IPS DF 6.9 (cell line): ENCODE results near the gene FLNB.
"Not testable (repeated sequence)": the region's sequence is repeated elsewhere in the genome, so short reads cannot be mapped to it uniquely, and the experiment has no call there.

Experiments used
- DNase-seq: peaks from one replicate; pipeline ENCODE4 v3.0.0-alpha.2; 2013; ENCODE audit warnings: low read depth, low spot score
- H3K27ac ChIP-seq: one replicate; pipeline ENCODE4 v1.5.1; 2013; ENCODE audit warnings: low read length, control low read depth
- H3K27me3 ChIP-seq: 2 replicates; pipeline ENCODE4 v1.6.1; 2013; ENCODE audit warnings: mild to moderate bottlenecking, low read length; ENCODE audit not compliant: control insufficient read depth, insufficient read depth
- H3K36me3 ChIP-seq: 2 replicates; pipeline ENCODE4 v1.6.1; 2013; ENCODE audit warnings: low read length; ENCODE audit not compliant: control insufficient read depth, insufficient read depth
- H3K4me1 ChIP-seq: 2 replicates; pipeline ENCODE4 v1.6.1; 2013; ENCODE audit warnings: low read length; ENCODE audit not compliant: control insufficient read depth, insufficient read depth
- H3K4me3 ChIP-seq: 2 replicates; pipeline ENCODE4 v1.5.1; 2013; ENCODE audit warnings: mild to moderate bottlenecking, low read length
- H3K9me3 ChIP-seq: 2 replicates; pipeline ENCODE4 v1.6.1; 2013; ENCODE audit warnings: low read length, inconsistent platforms; ENCODE audit not compliant: control insufficient read depth, insufficient read depth
- WGBS: extraction: QIAGEN DNeasy Blood & Tissue Kit; methylation state at CpG from one replicate; pipeline ENCODE4 v1.1.7; 2013; ENCODE audit warnings: mixed read lengths, missing lambda C conversion rate; ENCODE audit not compliant: insufficient read length, insufficient coverage; 5-methylcytosine and 5-hydroxymethylcytosine counted together

Gene FLNB

GRCh38 chr3:58198362-58198761 lies 190.1 kb downstream of the FLNB start:
- DNase-seq = no peak
- no CpG with 5 or more reads among the region's 8 CpGs for WGBS
- Histone ChIP-seq H3K27ac (no peak overlapping the region), H3K4me3 (no peak overlapping the region), H3K36me3 (no peaks in the 10 kb centered on the region), H3K4me1 (no peaks in the 10 kb centered on the region), H3K9me3 (no peaks in the 10 kb centered on the region), H3K27me3 (no peaks in the 10 kb centered on the region)

DNA sequence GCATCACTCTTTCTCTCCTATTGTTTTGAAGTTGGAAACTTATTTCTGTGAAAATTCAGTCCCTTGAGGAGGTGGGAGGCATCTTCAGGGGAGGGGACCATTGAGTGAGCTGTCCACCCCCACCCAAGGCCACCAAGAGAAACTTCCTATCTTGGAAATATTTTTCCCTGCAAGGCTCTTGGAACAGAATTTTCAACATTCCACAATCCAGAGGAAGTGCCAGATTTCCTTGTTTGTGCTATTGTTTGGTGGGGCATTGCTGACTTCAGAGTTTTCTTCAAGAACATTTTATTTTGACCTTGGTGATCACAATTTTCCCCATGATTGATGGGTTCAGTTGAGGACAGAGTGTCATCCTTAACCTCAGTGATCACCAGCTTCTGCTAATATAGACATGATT lies 190.6 kb downstream of the FLNB start:
- Histone ChIP-seq H3K36me3 (no peaks in the 10 kb centered on the region), H3K27ac (no peak overlapping the region), H3K4me3 (no peak overlapping the region), H3K4me1 (no peaks in the 10 kb centered on the region), H3K27me3 (no peaks in the 10 kb centered on the region), H3K9me3 (no peaks in the 10 kb centered on the region)
- no peak for DNase-seq

- no peaks in the 10 kb centered on the region for H3K9me3 ChIP-seq
- no peaks in the 10 kb centered on the region for H3K4me1 ChIP-seq
- no peak overlapping the region for H3K4me3 ChIP-seq
- DNase-seq = no peak
- H3K27ac ChIP-seq = no peak overlapping the region
- H3K27me3 ChIP-seq = no peaks in the 10 kb centered on the region
- no peaks in the 10 kb centered on the region for H3K36me3 ChIP-seq
Measured at GRCh38 chr3:58200121-58200709, 192.0 kb downstream of the FLNB start.

GRCh38 chr3:58200846-58201355 lies 192.7 kb downstream of the FLNB start:
- Histone ChIP-seq H3K27ac (no peak overlapping the region), H3K9me3 (no peaks in the 10 kb centered on the region), H3K4me1 (no peaks in the 10 kb centered on the region), H3K4me3 (no peak overlapping the region), H3K27me3 (no peaks in the 10 kb centered on the region), H3K36me3 (no peaks in the 10 kb centered on the region)
- DNase-seq = no peak
- no CpG with 5 or more reads among the region's 11 CpGs for WGBS

GRCh38 chr3:58201451-58201850 lies 193.2 kb downstream of the FLNB start:
- H3K4me3 ChIP-seq, H3K4me1 ChIP-seq, H3K9me3 ChIP-seq, DNase-seq, H3K36me3 ChIP-seq, H3K27ac ChIP-seq, H3K27me3 ChIP-seq: not testable (repeated sequence)
- WGBS = no CpG with 5 or more reads among the region's 3 CpGs

DNA sequence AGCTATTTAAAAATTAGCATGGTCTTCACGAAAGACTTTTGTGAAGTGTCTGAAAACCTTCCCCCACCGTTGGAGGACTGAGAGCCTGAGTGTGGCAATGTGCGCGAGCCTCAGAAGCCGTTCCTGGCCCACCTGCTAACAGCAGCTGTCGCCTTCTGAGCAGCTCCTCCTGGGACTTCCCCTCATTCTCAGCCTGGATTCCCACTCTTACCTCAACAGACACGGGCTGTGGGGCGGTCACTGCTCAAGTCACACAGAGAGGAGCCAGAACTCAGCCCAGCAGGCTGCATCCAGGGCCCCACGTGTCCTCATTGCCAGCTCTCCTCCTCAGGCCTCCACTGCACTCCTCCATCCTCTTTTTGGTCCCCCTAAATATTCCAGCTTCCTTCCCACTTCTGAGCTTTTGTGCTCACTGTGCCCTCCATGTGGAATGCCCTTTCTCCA lies 194.7 kb downstream of the FLNB start:
- Histone ChIP-seq H3K4me1 (no peaks in the 10 kb centered on the region), H3K27ac (no peak overlapping the region), H3K9me3 (no peaks in the 10 kb centered on the region), H3K36me3 (no peaks in the 10 kb centered on the region), H3K4me3 (no peak overlapping the region), H3K27me3 (no peaks in the 10 kb centered on the region)
- no CpG with 5 or more reads among the region's 9 CpGs for WGBS
- DNase-seq = no peak

DNA sequence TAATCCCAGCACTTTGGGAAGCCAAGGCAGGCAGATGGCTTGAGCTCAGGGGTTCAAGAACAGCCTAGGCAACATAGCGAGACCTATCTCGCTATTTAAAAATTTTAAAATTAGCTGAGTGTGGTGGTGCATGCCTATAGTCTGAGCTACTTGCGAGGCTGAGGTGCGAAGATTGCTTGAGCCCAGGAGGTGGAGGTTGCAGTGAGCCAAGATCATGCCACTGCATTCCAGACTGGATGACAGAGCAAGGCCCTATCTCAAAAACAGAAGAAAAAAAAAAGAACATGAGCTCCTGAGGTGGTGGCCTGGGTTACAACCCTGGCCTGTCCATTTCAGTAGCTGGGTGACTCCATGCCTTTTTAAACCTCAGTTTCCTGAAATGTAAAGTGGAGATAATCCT lies 195.3 kb downstream of the FLNB start:
- H3K27ac ChIP-seq = no peak overlapping the region
- no peaks in the 10 kb centered on the region for H3K9me3 ChIP-seq
- DNase-seq = no peak
- no peaks in the 10 kb centered on the region for H3K36me3 ChIP-seq
- no peaks in the 10 kb centered on the region for H3K27me3 ChIP-seq
- no CpG with 5 or more reads among the region's 4 CpGs for WGBS
- H3K4me1 ChIP-seq = no peaks in the 10 kb centered on the region
- no peak overlapping the region for H3K4me3 ChIP-seq

DNA sequence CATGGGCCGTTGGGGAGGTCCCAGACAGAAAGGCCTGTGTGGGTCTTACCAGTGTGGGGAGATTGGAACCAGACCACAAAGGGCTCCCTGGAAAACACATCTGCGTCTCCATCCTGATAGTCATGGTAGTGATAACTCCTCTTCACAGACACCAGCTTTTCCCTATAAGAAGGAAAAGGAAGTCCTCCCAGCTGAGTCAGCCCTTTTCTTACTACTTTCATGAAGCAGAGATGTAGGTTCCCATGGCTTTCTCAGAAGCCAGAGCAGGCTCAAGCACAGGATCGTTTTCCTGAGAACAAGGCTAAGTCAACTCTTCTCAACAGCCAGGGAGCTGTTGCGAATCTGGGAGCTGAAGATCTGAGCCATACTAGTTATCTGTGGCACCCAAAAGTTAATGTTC lies 196.5 kb downstream of the FLNB start:
- no peak for DNase-seq
- no CpG with 5 or more reads among the region's 4 CpGs for WGBS

DNA sequence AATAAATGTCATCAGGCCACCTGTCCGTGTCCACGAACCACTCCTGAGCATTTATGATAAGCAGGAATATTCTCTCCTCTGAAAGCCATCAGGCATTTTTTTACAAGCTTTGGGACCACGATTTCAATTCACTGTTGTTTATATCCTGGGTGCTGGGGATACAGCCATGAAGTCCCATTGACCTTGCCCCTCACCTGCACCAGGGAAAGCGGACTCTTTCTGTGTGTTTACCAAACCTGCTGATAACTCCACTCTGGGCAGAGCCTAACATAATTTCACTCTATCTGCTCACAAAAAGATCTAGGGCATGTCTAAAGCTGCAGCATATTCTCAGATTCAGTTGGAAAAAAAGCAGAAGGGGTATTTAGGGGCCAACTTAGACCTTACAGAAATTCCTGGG lies 197.8 kb downstream of the FLNB start:
- Histone ChIP-seq H3K27ac (no peak overlapping the region), H3K36me3 (no peaks in the 10 kb centered on the region), H3K4me1 (no peaks in the 10 kb centered on the region), H3K9me3 (no peaks in the 10 kb centered on the region), H3K4me3 (no peak overlapping the region), H3K27me3 (no peaks in the 10 kb centered on the region)
- no CpG with 5 or more reads among the region's 4 CpGs for WGBS
- DNase-seq = no peak

More for the DNA sequence above, 196.5 kb downstream of the FLNB start:
- Histone ChIP-seq H3K36me3 (no peaks in the 10 kb centered on the region), H3K27ac (no peak overlapping the region), H3K4me1 (no peaks in the 10 kb centered on the region), H3K4me3 (no peak overlapping the region), H3K27me3 (no peaks in the 10 kb centered on the region), H3K9me3 (no peaks in the 10 kb centered on the region)

DNA sequence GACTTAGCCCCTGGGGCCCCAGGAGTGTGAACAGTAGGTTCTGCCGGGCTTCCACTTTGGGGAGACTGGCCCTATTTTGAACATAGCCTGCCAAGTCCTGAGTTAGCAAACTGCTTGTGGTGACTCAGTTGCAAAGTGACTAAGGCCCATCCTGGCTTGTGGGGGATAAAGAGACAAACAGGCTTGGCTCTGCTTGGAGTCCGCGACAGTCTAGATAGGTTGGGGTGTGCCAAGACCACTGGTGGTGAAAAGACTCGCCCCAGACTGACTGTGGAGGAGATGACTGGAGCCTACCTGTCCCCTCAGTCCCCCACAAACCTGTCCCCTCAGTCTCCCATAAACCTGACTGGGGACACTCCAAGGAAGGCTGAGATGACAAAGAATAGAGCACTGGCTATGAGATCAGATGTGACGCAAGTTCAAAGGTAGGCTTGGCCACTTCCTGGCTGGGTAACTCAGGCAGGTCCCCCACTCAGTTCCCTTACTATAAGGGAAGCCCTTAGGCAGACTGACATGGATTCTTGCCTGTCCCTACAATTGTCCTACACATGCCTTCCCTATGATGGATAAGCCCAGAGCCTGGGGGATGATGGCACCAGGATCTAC lies 198.3 kb downstream of the FLNB start:
- H3K4me3 ChIP-seq = no peak overlapping the region
- no peaks in the 10 kb centered on the region for H3K27me3 ChIP-seq
- no peaks in the 10 kb centered on the region for H3K4me1 ChIP-seq
- DNase-seq = no peak
- no peaks in the 10 kb centered on the region for H3K36me3 ChIP-seq
- H3K9me3 ChIP-seq = no peaks in the 10 kb centered on the region
- no CpG with 5 or more reads among the region's 5 CpGs for WGBS
- H3K27ac ChIP-seq = no peak overlapping the region

GRCh38 chr3:58207954-58208353 lies 199.7 kb downstream of the FLNB start:
- no peak overlapping the region for H3K4me3 ChIP-seq
- no peaks in the 10 kb centered on the region for H3K4me1 ChIP-seq
- no peaks in the 10 kb centered on the region for H3K27me3 ChIP-seq
- no peak overlapping the region for H3K27ac ChIP-seq
- H3K9me3 ChIP-seq = no peaks in the 10 kb centered on the region
- DNase-seq = no peak
- H3K36me3 ChIP-seq = no peaks in the 10 kb centered on the region
- no CpG with 5 or more reads among the region's 4 CpGs for WGBS
